Adrenal gland (tissue), 12 donors: Measurements from ENCODE around the gene GBGT1. TPM values are rescaled to one million over a fixed set of nuclear protein-coding genes. Genes with fewer than 3 reads are reported as not detected.

Experiments used
- DNase-seq, 7 donors: peaks; one replicate each; pipeline ENCODE4 v3.0.0-alpha.2; 2019 to 2020
- H3K27ac ChIP-seq, 5 donors: fragments of 200-600 bp; sonication (generic) in 4 of 5; 1 replicate in 3 of 5; 2 replicates in 2 of 5; pipeline versions ENCODE4 v1.5.1 to v1.8.0; 2016 to 2020; ENCODE audit warnings: mild to moderate bottlenecking in 1 of 5
- H3K27me3 ChIP-seq: fragments of 200-600 bp; 2 replicates; pipeline ENCODE4 v1.8.0; 2021
- H3K36me3 ChIP-seq, 2 donors: fragments of 200-600 bp; replicated peaks in 1 of 2; 1 replicate in 1 of 2; 2 replicates in 1 of 2; pipeline versions ENCODE4 v1.5.1 to v1.8.0; 2018 to 2022
- H3K4me1 ChIP-seq, 2 donors: fragments of 200-600 bp; replicated peaks in 1 of 2; 1 replicate in 1 of 2; 2 replicates in 1 of 2; pipeline versions ENCODE4 v1.5.1 to v1.8.0; 2018 to 2021
- H3K4me3 ChIP-seq, 4 donors: fragments of 200-600 bp; sonication (generic) in 3 of 4; one replicate each; pipeline ENCODE4 v1.5.1; 2016 to 2018
- H3K9me3 ChIP-seq, 3 donors: fragments of 200-600 bp; sonication (generic) in 1 of 3; replicated peaks in 1 of 3; 1 replicate in 2 of 3; 2 replicates in 1 of 3; pipeline versions ENCODE4 v1.5.1 to v1.8.0; 2016 to 2021
- CTCF ChIP-seq, 6 experiments: fragments of 450-650 bp in 4 of 6; fragments of 200-600 bp in 2 of 6; sonication (generic) in 1 of 6; IDR thresholded peaks; 1 replicate in 5 of 6; 2 replicates in 1 of 6; pipeline versions ENCODE4 v1.5.1 to v1.8.0; 2016 to 2021; ENCODE audit warnings: antibody characterized with exemption in 6 of 6, mild to moderate bottlenecking in 2 of 6, moderate library complexity in 1 of 6
- POLR2A ChIP-seq, 2 donors: fragments of 450-650 bp; IDR thresholded peaks; one replicate each; pipeline ENCODE4 v1.6.1; 2017; ENCODE audit warnings: antibody characterized with exemption in 2 of 2, mild to moderate bottlenecking in 2 of 2, moderate library complexity in 1 of 2
- WGBS, 4 donors: extraction: QIAGEN DNeasy Blood & Tissue Kit in 2 of 4; methylation state at CpG; one replicate each; pipeline versions ENCODE4 v1.1.5 to v1.1.7; 2013 to 2017; 5-methylcytosine and 5-hydroxymethylcytosine counted together
- intact Hi-C, 2 donors: fragments of 100-400 bp; cut with DNase I; formaldehyde crosslinking; loops; one replicate each; pipeline versions ENCODE4 v1.14.1 to v1.15.0; 2022 to 2023
- polyA plus RNA-seq, 3 donors: library from polyadenylated mRNA; stranded (reverse); fragments of 200-250 nt in 2 of 3; fragments of 350-450 nt in 1 of 3; fragmentation: Illumina TruSeq in 1 of 3; extraction: RNeasy Lipid Tissue Mini Kit (QIAGEN cat#74804) in 1 of 3; gene quantifications; one replicate each; pipeline ENCODE4 v1.2.3, GENCODE V29; 2013 to 2014
- total RNA-seq, 9 donors: library from RNA; depleted of rRNA in 4 of 9; stranded (reverse); fragments of >200 nt in 4 of 9; fragments of 120-200 nt in 1 of 9; fragmentation: NEBNext Ultra II Directional in 1 of 9; extraction: Animal tissue kit (Norgen Biotek cat#: 25700) in 1 of 9; gene quantifications; one replicate each; pipeline versions ENCODE4 v1.1.0 to v1.2.4, GENCODE V29; 2013 to 2023
- donor health status: healthy with polysubstance abuse.
- donor health status: Bipolar disorder and iron deficiency.
- donor health status: DM: yes; HTN: yes; CAD: no.
- donor health status: DM: no; HTN: no; CAD: no.
- donor health status: DM: no; HTN: no; CAD: no.
- donor health status: DM: yes; HTN: yes; CAD: no.

GBGT1 gene
- total and polyA plus RNA-seq, 12 donors: 3.5 to 67.5 (median 29.2) TPM

- Histone ChIP-seq H3K27me3 (no peaks in the 10 kb centered on the region), H3K36me3 (no peaks in the 10 kb centered on the region), H3K9me3 (no peaks in the 10 kb centered on the region), H3K4me3 (peak overlapping the region in 1 of 4 donors; percentile 36), H3K27ac (peak overlapping the region in 3 of 5 donors; percentile 67 to 77 (median 69)), H3K4me1 (peaks cover 42 to 63% of the 10 kb centered on the region in 2 donors)
- intact Hi-C loops: loop anchor here (2.0 to 10.0 kb wide), 3 partner anchors 33 to 99 kb away; no protein-coding TSS in a partner anchor
- no peak for DNase-seq
- TF ChIP-seq CTCF (IDR thresholded peaks at IDR 0.05): no peak
- TF ChIP-seq POLR2A (IDR thresholded peaks at IDR 0.05): peak in 1 of 2 donors; percentile 6
- WGBS, 4 donors: 80 to 90% (median 80%) methylated on average over 10 to 13 of the region's 13 CpGs
Observed at GRCh38 chr9:133143639-133144141, 20.0 kb downstream of the GBGT1 start.

- H3K36me3 ChIP-seq: no peaks in the 10 kb centered on the region
- no peak for TF ChIP-seq CTCF (IDR thresholded peaks at IDR 0.05)
- peak in 2 of 7 donors; percentile 24 to 42 for DNase-seq
- H3K9me3 ChIP-seq: no peaks in the 10 kb centered on the region
- 53 to 71% (median 59%) methylated on average over 14 to 18 of the region's 18 CpGs for WGBS, 4 donors
- intact Hi-C loops: loop anchor here in 1 of 2 donors (10.0 kb wide), 1 partner anchor 98 kb away; no protein-coding TSS in a partner anchor
- H3K4me1 ChIP-seq: peaks cover 42 to 61% of the 10 kb centered on the region in 2 donors
- H3K27ac ChIP-seq: peak overlapping the region in 2 of 5 donors; percentile 25 to 67
- no peak overlapping the region for H3K4me3 ChIP-seq
- H3K27me3 ChIP-seq: no peaks in the 10 kb centered on the region
Observed at GRCh38 chr9:133142684-133143622, 20.8 kb downstream of the GBGT1 start.

- H3K4me3 ChIP-seq: no peak overlapping the region
- peaks cover 39 to 57% of the 10 kb centered on the region in 2 donors for H3K4me1 ChIP-seq
- TF ChIP-seq POLR2A (IDR thresholded peaks at IDR 0.05) (no peak), CTCF (IDR thresholded peaks at IDR 0.05) (no peak)
- H3K36me3 ChIP-seq: no peaks in the 10 kb centered on the region
- intact Hi-C loops: loop anchor here in 1 of 2 donors (10.0 kb wide), 1 partner anchor 97 kb away; no protein-coding TSS in a partner anchor
- H3K9me3 ChIP-seq: no peaks in the 10 kb centered on the region
- DNase-seq: peak; percentile 68 to 91 (median 77)
- H3K27ac ChIP-seq: peak overlapping the region in 3 of 5 donors; percentile 51 to 67 (median 62)
- no peaks in the 10 kb centered on the region for H3K27me3 ChIP-seq
- 29 to 43% (median 33%) methylated on average over 5 to 16 of the region's 16 CpGs for WGBS, 4 donors
Observed at GRCh38 chr9:133141833-133142595, 21.7 kb downstream of the GBGT1 start.
